IPS-NIHi7 (cell line): Measurements from ENCODE around the gene MINDY1.

ENCODE experiments used
- DNase-seq: peaks from one replicate; pipeline ENCODE4 v3.0.0; 2012; ENCODE audit warnings: mixed read lengths; ENCODE audit errors: extremely low spot score

Gene MINDY1, protein sequence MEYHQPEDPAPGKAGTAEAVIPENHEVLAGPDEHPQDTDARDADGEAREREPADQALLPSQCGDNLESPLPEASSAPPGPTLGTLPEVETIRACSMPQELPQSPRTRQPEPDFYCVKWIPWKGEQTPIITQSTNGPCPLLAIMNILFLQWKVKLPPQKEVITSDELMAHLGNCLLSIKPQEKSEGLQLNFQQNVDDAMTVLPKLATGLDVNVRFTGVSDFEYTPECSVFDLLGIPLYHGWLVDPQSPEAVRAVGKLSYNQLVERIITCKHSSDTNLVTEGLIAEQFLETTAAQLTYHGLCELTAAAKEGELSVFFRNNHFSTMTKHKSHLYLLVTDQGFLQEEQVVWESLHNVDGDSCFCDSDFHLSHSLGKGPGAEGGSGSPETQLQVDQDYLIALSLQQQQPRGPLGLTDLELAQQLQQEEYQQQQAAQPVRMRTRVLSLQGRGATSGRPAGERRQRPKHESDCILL

DNA sequence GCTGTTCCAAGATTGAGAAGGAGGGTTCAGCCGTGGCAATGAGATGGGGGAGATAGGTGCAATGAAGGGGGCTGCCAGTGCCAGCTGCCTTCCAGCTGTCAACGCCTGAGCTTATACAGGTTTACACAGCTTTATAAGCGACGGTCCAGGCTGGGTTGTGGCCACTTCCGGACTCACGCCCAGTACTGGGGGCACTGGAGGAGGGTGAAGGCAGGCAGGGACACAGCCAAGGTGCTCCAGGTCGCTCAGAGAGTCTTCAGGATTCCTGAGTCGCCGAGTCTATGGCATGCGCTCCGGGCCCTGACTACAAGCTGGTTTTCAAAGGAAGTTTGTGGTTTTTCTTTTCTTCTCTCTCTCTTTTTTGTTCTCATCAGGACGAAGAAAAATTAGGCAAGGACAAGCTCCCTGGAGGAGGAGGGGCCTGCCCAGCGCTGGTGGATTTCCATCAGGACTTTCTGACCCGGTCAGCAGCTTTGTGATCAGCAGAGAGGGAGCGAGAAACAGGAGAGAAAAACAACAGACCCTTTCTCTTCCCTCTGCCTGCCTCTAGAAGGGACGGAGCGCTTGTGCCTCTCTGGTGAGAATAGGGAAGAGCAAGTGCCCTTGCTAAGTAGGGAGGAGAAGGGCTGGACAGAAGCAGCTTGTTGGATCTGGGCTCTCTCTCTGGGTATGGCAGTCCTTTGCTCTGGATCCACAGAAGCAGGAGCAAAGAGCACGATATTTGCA is at the start of gene MINDY1:
Gene MINDY1 (minus strand): TSS at position 576 of the 726 bp plus-strand sequence. CDS start 4,285 bp downstream, outside the sequence.
- peak; percentile 85 for DNase-seq

DNA sequence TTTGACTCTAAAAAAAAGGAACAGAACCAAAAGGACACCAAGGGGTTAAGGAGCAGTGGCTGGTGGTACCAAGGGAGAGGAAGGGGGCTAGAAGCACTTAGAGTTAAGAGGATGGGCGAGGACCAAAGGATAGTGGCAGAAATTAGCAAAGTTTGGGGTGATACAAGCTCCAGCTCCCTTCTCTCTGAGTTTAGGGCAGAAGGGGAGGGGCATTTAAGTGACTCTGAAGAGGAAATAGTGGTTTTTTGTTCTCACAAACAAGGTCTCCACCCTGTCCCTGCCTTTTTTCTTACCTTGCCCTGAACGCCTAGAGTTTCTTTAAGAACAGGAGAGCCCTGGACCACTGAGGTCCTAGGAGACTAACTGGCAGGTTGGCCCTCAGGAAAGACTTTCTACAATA is 49.4 kb upstream of the MINDY1 start:
- no peak for DNase-seq

DNA sequence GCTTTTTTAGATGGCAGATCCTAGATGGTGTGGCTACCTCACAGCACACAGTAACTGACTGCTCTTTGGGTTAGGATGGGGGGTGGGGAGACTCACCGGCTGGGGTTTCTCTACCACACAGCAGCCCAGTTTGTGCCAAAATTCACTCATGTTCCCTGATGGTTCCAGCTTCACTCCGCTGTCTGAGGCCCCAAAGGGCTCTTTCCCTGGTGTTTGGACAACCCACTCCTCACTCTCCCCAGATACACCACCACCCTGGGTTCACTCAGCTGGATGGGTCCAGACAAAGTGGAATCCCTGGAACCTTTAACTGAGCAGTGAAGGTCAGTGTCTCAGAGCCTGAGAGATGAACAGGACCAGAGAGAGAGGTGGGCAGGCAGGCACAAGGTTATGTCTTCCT is 48.9 kb upstream of the MINDY1 start:
- DNase-seq, result no peak

DNA sequence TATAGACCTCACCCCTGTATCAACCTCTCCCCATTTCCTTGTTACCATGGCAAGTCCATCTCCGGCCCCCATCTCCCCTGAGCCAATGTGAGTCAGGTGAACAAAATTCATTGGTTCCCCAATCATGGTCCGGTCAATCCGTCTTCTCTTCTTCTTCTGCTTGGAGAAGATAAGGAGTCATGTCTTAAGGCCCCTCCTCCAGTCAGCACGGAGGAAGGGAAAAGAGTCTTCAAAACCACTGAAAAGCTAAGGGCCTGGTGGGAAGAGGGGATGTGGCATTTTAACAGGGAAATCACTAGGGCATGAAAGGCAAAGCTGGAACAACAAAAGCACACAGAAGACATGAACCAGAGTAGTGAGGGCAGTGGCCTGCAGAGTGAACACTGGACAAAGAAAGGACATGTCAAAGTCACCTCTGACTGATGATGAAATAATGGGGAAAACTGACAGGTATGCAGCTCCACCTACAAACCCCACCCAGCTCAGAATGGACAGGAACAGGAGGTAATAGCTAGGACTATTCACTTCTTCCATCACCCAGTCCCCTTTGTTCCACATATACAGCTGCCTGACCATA is 48.4 kb upstream of the MINDY1 start:
- DNase-seq, result no peak

DNA sequence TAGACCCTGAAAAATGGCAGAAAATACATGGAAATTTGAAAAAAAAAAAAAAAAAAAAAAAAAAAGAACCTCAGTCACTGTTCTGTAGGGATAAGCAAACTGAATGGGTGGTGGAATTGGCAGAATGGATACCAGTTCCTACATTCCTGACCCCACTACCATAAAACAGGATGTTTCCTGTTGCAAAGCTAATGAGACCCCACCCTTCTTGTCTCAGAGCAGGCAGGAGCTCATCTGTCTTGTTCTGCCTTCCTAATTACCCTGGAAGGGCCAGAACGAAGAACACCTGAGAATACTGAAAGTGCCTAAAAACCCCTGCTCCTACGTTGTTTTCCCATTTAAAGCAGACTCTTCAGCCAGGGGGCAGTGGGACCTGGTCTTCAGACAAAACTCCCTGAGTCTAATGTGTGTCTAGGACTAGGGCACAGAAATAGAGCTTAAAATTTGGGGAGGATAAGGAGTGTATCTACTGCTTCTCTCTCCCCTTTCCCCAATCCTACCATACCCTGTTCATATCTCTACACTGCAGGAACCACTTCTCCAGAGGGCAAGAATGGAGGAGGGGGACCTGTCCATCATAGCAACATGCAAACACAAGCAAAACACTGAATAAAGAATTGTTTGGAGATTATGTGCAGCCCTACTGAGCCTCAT is 44.8 kb upstream of the MINDY1 start:
- DNase-seq, result no peak

DNA sequence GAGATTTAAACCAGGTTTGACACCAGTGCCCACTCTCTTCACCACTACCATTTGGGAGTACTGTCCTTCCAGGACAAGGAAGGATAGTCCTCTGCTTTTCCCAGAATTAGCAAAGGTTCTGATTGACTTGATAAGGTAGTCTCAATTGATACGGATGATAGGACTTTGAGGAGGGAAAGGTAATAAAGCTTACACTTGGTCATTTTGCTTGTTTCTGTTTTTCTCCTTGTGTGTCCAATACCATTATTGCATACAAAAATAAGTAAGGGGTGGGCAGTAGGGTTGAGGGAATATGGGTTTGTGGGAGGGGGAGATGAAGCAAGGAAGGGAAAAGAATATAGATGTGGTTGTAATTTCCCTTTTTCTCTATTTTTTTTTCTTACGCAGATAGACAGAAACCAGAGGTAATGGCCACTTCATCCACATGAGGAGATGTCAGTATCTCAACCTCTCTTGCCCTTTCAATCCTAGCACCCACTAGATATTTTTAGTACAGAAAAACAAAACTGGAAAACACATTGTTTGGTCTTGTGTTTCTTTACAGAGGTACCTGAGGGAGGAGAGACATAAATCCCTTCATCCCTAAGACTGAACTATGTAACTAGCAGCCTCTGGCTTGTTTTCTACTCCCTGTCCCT is 43.5 kb upstream of the MINDY1 start:
- no peak for DNase-seq

DNA sequence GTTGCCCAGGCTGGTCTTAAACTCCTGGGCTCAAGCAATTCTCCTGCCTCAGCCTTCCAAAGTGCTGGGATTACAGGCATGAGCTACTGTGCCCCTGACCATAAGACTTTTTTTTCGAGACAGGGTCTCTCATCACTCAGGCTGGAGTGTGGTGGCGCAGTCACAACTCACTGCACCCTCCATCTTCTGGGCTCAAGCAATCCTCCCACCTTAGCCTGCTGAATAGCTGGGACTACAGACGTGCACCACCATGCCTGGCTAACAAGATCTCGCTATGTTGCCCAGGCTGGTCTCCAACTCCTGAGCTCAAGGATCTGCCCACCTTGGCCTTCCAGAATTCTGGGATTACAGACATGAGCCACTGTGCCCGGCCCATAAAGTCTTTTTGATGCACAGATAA is 42.8 kb upstream of the MINDY1 start:
- DNase-seq, result no peak

DNA sequence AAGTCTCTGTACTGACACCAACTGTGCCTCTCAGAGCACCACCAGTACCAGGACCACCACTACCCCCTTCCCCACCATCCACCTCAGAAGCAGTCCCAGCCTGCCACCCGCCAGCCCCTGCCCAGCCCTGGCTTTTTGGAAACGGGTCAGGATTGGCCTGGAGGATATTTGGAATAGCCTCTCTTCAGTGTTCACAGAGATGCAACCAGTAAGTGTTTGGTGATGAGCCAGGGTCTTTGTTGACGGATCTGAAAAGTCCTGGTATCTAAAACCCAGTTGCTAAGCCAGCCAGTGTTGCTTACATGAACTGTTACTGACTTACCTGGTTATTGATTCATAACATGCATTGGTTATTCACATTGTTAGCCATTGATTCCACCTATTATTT is 41.9 kb upstream of the MINDY1 start:
- DNase-seq, result peak; percentile 85

DNA sequence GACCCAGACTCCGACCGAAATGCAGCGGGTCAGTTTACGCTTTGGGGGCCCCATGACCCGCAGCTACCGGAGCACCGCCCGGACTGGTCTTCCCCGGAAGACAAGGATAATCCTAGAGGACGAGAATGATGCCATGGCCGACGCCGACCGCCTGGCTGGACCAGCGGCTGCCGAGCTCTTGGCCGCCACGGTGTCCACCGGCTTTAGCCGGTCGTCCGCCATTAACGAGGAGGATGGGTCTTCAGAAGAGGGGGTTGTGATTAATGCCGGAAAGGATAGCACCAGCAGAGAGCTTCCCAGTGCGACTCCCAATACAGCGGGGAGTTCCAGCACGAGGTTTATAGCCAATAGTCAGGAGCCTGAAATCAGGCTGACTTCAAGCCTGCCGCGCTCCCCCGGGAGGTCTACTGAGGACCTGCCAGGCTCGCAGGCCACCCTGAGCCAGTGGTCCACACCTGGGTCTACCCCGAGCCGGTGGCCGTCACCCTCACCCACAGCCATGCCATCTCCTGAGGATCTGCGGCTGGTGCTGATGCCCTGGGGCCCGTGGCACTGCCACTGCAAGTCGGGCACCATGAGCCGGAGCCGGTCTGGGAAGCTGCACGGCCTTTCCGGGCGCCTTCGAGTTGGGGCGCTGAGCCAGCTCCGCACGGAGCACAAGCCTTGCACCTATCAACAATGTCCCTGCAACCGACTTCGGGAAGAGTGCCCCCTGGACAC is 41.4 kb upstream of the MINDY1 start:
- DNase-seq, result peak; percentile 34

DNA sequence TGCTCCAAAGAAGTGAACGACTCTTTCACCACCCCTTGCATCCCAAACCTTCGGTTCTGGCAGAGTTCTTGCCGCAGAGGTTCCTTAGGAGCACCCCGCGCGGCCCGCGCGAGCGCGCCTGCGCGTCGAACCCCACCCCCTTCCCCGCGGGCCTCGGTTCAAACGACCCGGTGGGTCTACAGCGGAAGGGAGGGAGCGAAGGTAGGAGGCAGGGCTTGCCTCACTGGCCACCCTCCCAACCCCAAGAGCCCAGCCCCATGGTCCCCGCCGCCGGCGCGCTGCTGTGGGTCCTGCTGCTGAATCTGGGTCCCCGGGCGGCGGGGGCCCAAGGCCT is 40.9 kb upstream of the MINDY1 start, which contains the start of gene C1orf56:
Gene C1orf56 (plus strand): TSS at position 161 of the 334 bp plus-strand sequence. CDS start 97 bp downstream, at position 258.
- DNase-seq, result peak; percentile 93

DNA sequence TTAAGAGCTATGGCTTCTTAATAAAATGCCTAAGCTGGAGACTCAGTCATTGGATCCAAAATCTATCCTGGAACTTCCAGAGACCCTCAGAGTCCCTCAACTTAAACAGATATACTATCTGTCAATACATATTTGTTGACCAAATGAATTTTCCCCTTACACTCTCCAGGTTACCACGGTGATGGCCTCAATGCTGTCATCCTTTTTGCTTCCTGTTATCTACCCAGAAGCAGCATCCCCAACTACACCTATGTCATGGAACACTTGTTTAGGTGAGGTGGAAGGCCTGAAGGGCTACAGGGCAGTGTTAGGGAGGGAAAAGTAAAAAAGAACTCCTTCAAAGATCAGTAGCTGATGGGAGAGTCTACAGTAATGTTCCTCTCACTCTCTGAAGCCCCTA is 36.5 kb upstream of the MINDY1 start:
- no peak for DNase-seq

DNA sequence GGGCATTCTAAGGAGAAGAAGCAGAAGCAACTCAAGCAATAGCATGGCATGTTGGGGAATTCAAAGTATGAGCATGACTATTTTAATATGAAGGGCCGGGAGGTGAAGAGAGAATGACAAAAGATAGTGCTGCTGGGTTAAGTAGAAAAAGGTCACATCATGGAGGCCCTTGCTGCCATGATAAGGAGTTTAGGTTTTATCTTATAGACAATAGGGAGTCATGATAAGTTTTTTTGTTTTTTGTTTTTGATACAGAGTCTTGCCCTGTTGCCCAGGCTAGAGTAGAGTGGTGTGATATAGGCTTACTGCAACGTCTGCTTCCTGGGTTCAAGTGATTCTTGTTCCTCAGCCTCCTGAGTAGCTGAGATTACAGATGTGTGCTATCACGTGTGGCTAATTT is 32.8 kb upstream of the MINDY1 start:
- DNase-seq, result no peak

DNA sequence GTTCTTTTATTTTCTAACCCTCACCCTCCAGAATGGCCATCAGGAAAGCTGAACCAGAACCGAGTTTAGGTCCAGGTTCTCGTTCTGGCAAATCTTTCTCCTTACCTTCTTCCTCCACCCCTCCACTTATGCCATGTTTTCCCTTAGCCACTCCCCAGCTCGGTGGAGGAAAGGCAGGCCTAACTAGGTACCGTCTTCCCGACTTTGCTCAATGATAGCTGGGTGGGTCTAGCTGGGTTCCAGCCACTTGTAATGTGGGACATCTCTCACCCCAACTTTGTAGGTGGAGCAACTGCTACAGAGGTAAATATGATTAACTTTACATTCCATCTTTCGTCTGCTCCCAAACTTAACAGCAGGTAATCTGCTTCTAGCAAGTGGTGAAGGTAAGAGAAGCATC is 30.3 kb upstream of the MINDY1 start:
- DNase-seq, result no peak

DNA sequence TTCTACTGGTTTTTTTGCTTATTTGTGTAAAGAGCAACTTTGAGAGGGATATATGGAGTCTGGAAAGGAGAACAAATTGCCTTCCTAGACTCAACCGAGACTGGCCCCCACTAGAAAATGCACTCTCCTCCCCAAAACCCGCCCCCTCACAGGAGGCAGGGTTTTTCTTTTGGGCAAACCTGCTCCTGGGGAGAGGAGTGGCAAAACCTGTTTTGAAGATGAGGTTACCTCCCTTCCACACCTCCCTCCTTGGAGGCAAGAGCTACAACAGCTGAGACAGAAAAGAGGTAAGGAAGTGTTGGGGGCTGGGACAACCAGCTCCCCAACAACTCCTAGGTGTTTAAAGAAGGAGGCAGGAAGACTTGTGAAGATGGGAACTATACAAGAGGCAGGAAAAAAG is 29.7 kb upstream of the MINDY1 start, which contains the start of gene BNIPL:
Gene BNIPL (plus strand): TSS at position 231 of the 400 bp plus-strand sequence. CDS start 140 bp downstream, at position 371.
- DNase-seq, result peak; percentile 38

DNA sequence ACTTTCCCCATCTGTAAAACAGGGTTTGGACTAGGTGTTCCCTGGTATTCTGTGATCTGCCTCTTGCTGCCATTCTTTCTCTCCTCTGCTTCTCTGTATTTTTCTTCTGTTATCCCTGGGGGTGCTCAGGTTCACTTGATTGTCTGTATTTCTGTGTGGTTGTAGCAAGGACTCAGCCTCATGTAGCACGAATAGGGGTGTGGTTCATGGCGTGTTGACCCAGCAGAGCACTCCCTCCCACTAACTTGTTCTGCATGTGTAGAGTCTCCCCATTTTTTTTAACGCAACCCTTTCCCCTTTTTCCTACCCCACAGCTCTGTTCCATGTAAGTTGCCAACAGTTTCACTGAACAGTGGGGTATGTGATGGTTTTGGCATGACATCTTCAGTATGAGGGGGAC is 28.5 kb upstream of the MINDY1 start:
- DNase-seq, result no peak

DNA sequence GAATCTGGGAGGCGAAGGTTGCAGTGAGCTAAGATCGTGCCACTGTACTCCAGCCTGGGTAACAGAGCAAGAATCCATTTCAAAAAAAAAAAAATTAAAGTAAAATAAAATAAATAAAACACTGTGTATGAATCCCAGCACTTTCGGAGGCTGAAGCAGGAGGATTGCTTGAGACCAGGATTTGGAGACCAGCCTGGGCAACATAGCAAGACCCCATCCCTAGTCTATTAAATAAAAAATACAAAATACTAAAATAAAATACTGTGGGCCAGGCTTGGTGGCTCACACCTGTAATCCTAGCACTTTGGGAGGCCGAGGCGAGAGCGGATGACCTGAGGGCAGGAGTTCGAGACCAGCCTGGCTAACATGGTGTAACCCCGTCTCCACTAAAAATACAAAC is 25.5 kb upstream of the MINDY1 start:
- no peak for DNase-seq

DNA sequence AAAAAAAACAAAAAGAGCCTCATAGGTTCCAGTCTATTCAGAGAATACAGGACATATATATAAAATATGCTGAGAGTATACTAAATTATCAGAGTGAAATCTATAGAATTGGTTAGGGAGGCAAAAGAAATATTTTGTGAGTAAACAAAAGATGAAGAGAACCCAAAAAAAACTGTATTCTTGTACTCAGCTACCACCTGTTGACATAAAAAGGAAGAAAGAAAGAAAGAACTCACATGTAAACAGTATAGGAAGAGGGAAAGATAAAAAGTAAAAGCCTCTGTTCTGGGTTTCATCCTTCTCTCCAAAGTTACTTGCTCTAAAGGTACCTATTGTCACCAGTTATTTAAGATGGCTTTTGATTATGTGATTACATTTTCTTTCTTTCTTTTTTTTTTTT is 19.8 kb upstream of the MINDY1 start:
- no peak for DNase-seq

DNA sequence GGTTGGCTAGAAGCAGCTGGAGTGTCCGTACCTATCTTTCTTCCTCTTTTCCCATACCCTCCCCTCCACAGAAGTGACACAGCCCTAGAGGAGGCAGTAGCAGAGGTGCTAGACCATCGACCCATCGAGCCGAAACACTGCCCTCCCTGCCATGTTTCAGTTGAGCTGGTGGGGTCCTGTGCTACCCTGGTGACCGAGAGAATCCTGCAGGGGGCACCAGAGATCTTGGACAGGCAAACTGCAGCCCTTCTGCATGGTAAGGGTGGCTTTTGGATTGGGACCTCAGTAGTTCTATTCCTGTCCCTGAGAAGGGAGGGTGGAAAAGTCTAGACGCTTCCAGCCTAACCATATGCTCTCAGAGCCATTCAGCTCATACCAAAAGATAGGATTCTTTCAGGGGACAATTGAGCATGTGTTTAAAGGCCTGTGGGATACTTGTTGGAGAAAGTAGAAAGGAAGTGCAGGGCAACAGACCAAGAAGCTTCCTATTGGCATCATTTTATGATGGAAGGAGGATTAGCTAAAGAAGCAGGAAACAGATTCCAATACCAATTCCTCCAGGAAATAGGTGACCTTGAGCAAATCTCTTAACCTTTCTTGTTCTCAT is 17.9 kb upstream of the MINDY1 start:
- DNase-seq, result peak; percentile 95

DNA sequence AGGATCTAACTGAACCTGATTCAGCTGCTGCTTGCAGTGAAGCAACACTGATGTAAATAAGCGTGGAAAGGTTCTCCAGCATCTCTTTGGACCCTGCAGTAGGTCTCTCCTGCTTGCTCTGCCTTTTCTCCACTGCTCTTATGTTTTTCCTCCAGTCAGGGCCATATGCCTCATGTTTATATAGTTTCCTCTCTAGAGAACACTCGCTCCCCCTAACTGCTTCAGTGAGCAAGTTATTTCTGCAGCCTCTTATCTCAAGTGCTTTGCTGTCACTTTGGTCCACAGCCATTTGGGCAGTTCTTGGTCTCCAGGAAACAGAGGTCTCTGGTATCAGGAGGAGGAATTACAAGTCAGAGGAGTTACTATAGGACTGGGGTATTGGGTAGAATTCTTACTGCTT is 6.8 kb upstream of the MINDY1 start:
- DNase-seq, result no peak

DNA sequence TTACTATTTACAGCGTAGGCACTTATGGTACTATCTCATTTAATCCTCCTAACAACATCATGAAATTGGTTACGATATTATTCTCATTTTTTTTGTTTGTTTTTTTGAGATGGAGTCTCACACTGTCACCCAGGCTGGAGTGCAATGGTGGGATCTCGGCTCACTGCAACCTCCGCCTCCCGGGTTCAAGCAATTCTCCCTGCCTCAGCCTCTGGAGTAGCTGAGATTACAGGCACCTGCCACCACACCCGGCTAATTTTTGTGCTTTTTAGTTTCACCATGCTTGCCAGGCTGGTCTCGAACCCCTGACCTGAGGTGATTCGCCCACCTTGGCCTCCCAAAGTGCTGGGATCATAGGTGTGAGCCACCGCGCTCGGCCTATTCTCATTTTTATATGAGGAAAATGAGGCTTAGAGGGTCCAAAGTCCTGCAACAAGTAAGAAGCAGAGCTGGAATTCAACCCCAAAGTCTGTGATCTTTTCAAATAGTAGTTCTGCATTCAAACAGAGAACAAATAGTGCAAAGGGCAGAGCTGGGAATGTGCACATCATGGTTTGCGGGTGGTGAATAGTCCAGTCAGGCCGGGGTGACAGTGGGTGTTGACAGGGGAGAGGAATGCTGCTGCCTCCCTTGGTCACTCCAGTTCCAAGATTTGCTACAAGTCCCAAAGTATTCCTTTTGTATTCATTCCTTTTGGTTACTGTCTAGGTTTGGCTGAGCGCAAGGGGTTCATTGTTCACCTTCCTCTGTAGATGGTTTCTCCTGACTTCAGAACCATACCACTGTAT is 6.2 kb upstream of the MINDY1 start:
- DNase-seq, result no peak
